IPS-15b (cell line): Measurements from ENCODE around the gene UGGT2.
"Not testable (repeated sequence)": the region's sequence is repeated elsewhere in the genome, so short reads cannot be mapped to it uniquely, and the experiment has no call there.

Experiments used
- H3K27me3 ChIP-seq: one replicate; pipeline ENCODE4 v1.6.1; 2013; ENCODE audit warnings: low read length; ENCODE audit not compliant: control insufficient read depth, insufficient read depth
- H3K36me3 ChIP-seq: one replicate; pipeline ENCODE4 v1.6.1; 2013; ENCODE audit warnings: low read length; ENCODE audit not compliant: control insufficient read depth, insufficient read depth
- H3K4me1 ChIP-seq: one replicate; pipeline ENCODE4 v1.6.1; 2013; ENCODE audit warnings: mild to moderate bottlenecking, low read length; ENCODE audit not compliant: control insufficient read depth, insufficient read depth
- H3K4me3 ChIP-seq: one replicate; pipeline ENCODE4 v1.5.1; 2013; ENCODE audit warnings: low read depth, low read length
- H3K9ac ChIP-seq: one replicate; pipeline ENCODE4 v1.6.1; 2013; ENCODE audit warnings: low read depth, mild to moderate bottlenecking, low read length
- H3K9me3 ChIP-seq: one replicate; pipeline ENCODE4 v1.6.1; 2013; ENCODE audit warnings: mild to moderate bottlenecking, low read length; ENCODE audit not compliant: control insufficient read depth, insufficient read depth

The UGGT2 gene

GRCh38 chr13:95865080-95865615, 188.1 kb downstream of the UGGT2 start:
- no peak overlapping the region for H3K4me3 ChIP-seq
- no peaks in the 10 kb centered on the region for H3K27me3 ChIP-seq
- H3K4me1 ChIP-seq, result no peaks in the 10 kb centered on the region
- H3K36me3 ChIP-seq, result no peaks in the 10 kb centered on the region
- H3K9me3 ChIP-seq, result no peaks in the 10 kb centered on the region
- H3K9ac ChIP-seq, result no peak overlapping the region

GRCh38 chr13:95862408-95862807, 190.8 kb downstream of the UGGT2 start:
- no peaks in the 10 kb centered on the region for H3K36me3 ChIP-seq
- H3K27me3 ChIP-seq, result no peaks in the 10 kb centered on the region
- no peaks in the 10 kb centered on the region for H3K9me3 ChIP-seq
- no peak overlapping the region for H3K9ac ChIP-seq
- H3K4me3 ChIP-seq, result no peak overlapping the region
- no peaks in the 10 kb centered on the region for H3K4me1 ChIP-seq

GRCh38 chr13:95861296-95861695, 191.9 kb downstream of the UGGT2 start:
- no peaks in the 10 kb centered on the region for H3K36me3 ChIP-seq
- H3K9ac ChIP-seq, result no peak overlapping the region
- no peaks in the 10 kb centered on the region for H3K9me3 ChIP-seq
- H3K4me1 ChIP-seq, result no peaks in the 10 kb centered on the region
- H3K27me3 ChIP-seq, result no peaks in the 10 kb centered on the region
- no peak overlapping the region for H3K4me3 ChIP-seq

GRCh38 chr13:95858286-95859075, 194.7 kb downstream of the UGGT2 start:
- H3K4me3 ChIP-seq, result no peak overlapping the region
- H3K27me3 ChIP-seq, result no peaks in the 10 kb centered on the region
- H3K9me3 ChIP-seq, result no peaks in the 10 kb centered on the region
- H3K9ac ChIP-seq, result no peak overlapping the region
- H3K36me3 ChIP-seq, result no peaks in the 10 kb centered on the region
- no peaks in the 10 kb centered on the region for H3K4me1 ChIP-seq

GRCh38 chr13:95845656-95846055, 207.5 kb downstream of the UGGT2 start:
- not testable (repeated sequence) for H3K9me3 ChIP-seq, H3K36me3 ChIP-seq, H3K27me3 ChIP-seq, H3K4me1 ChIP-seq, H3K9ac ChIP-seq, H3K4me3 ChIP-seq

GRCh38 chr13:95842898-95843297, 210.3 kb downstream of the UGGT2 start:
- Histone ChIP-seq H3K36me3 (no peaks in the 10 kb centered on the region), H3K9ac (no peak overlapping the region), H3K4me3 (no peak overlapping the region), H3K27me3 (no peaks in the 10 kb centered on the region), H3K9me3 (no peaks in the 10 kb centered on the region), H3K4me1 (no peaks in the 10 kb centered on the region)

- Histone ChIP-seq H3K27me3 (no peaks in the 10 kb centered on the region), H3K4me3 (no peak overlapping the region), H3K9me3 (no peaks in the 10 kb centered on the region), H3K9ac (no peak overlapping the region), H3K4me1 (no peaks in the 10 kb centered on the region), H3K36me3 (no peaks in the 10 kb centered on the region)
Measured at GRCh38 chr13:95841894-95842293, 211.3 kb downstream of the UGGT2 start.

- H3K4me3 ChIP-seq, result no peak overlapping the region
- no peaks in the 10 kb centered on the region for H3K27me3 ChIP-seq
- H3K9ac ChIP-seq, result no peak overlapping the region
- H3K36me3 ChIP-seq, result no peaks in the 10 kb centered on the region
- no peaks in the 10 kb centered on the region for H3K9me3 ChIP-seq
- no peaks in the 10 kb centered on the region for H3K4me1 ChIP-seq
Measured at GRCh38 chr13:95834134-95834765, 219.0 kb downstream of the UGGT2 start.

- Histone ChIP-seq H3K9ac (no peak overlapping the region), H3K4me1 (no peaks in the 10 kb centered on the region), H3K27me3 (no peaks in the 10 kb centered on the region), H3K36me3 (no peaks in the 10 kb centered on the region), H3K9me3 (no peaks in the 10 kb centered on the region), H3K4me3 (no peak overlapping the region)
Measured at GRCh38 chr13:95833719-95834118, 219.5 kb downstream of the UGGT2 start.

- H3K36me3 ChIP-seq, result no peaks in the 10 kb centered on the region
- H3K4me1 ChIP-seq, result no peaks in the 10 kb centered on the region
- no peak overlapping the region for H3K4me3 ChIP-seq
- no peaks in the 10 kb centered on the region for H3K9me3 ChIP-seq
- no peak overlapping the region for H3K9ac ChIP-seq
- H3K27me3 ChIP-seq, result no peaks in the 10 kb centered on the region
Measured at GRCh38 chr13:95833126-95833525, 220.1 kb downstream of the UGGT2 start.

- H3K9me3 ChIP-seq, result no peaks in the 10 kb centered on the region
- no peaks in the 10 kb centered on the region for H3K4me1 ChIP-seq
- no peak overlapping the region for H3K9ac ChIP-seq
- no peaks in the 10 kb centered on the region for H3K36me3 ChIP-seq
- no peaks in the 10 kb centered on the region for H3K27me3 ChIP-seq
- no peak overlapping the region for H3K4me3 ChIP-seq
Measured at GRCh38 chr13:95822303-95822702, 230.9 kb downstream of the UGGT2 start.

GRCh38 chr13:95814495-95814894, 238.7 kb downstream of the UGGT2 start:
- Histone ChIP-seq H3K9ac (no peak overlapping the region), H3K9me3 (no peaks in the 10 kb centered on the region)

More at GRCh38 chr13:95814495-95814894, 238.7 kb downstream of the UGGT2 start:
- no peaks in the 10 kb centered on the region for H3K4me1 ChIP-seq
- no peaks in the 10 kb centered on the region for H3K36me3 ChIP-seq
- no peak overlapping the region for H3K4me3 ChIP-seq
- no peaks in the 10 kb centered on the region for H3K27me3 ChIP-seq
